Fibroblast of villous mesenchyme (primary cell): ENCODE data around the gene UTP14A. TPM values are rescaled to one million over a fixed set of nuclear protein-coding genes. Genes with fewer than 3 reads are reported as not detected.
A peak's percentile ranks its signal among the peaks of the same experiment; 100 is the strongest.

Source experiments
- DNase-seq: peaks from one replicate; pipeline ENCODE4 v3.0.0-alpha.2; 2010; ENCODE audit warnings: low read depth
- H3K4me3 ChIP-seq: 2 replicates; pipeline ENCODE4 v1.5.1; 2011; ENCODE audit warnings: low read depth, mild to moderate bottlenecking, low read length
- total RNA-seq: library from RNA; depleted of rRNA; stranded (reverse); fragments of >200 nt; gene quantifications from 2 replicates; pipeline ENCODE4 v1.2.3, GENCODE V29; 2012
- TF ChIP-seq, protein P1 (sequence below): IDR thresholded peaks from 2 replicates; pipeline ENCODE4 v1.5.1; 2012; ENCODE audit warnings: low read depth, mild to moderate bottlenecking, low read length; ENCODE audit not compliant: insufficient read depth

Gene UTP14A
- total RNA-seq, 1 donor, result 16.4 TPM

DNA sequence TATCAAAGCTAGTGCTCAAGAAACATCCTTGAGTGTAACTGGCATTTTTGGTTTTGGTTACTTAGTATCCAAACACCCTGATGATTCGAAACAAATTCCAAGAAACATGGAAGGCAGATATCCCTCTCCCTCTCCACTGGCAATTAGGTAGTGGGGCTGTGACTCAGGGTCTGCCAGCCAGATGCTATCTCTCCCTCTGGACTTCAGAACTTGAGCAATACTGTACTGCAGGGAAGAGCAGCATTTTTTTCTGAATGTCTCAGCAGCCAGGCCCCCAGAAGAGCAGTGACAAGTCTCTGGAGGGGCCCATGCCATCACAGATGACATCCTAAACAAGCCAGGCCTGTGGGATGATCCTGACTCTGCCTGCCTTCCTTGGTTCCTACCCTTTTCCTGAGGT is 39.2 kb downstream of the UTP14A start:
- TF ChIP-seq, protein P1, sequence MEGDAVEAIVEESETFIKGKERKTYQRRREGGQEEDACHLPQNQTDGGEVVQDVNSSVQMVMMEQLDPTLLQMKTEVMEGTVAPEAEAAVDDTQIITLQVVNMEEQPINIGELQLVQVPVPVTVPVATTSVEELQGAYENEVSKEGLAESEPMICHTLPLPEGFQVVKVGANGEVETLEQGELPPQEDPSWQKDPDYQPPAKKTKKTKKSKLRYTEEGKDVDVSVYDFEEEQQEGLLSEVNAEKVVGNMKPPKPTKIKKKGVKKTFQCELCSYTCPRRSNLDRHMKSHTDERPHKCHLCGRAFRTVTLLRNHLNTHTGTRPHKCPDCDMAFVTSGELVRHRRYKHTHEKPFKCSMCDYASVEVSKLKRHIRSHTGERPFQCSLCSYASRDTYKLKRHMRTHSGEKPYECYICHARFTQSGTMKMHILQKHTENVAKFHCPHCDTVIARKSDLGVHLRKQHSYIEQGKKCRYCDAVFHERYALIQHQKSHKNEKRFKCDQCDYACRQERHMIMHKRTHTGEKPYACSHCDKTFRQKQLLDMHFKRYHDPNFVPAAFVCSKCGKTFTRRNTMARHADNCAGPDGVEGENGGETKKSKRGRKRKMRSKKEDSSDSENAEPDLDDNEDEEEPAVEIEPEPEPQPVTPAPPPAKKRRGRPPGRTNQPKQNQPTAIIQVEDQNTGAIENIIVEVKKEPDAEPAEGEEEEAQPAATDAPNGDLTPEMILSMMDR, result no peak
- DNase-seq, result peak; percentile 18
- H3K4me3 ChIP-seq, result no peak overlapping the region

DNA sequence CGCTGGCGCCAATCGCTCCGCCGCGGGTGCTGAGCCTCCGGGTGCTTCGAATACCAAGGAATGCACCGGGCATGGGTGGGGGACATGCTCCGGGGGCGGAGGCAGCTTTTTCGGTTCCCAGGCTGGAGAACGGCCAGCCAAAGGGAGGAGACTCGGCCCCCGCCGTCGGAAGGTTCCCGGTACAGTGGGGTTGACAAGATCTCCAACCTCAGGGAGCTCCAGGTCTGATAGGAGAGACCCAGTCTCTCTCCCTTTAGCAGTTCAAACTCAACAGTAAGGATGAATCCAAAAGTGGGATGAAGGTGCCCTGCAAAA is 47.3 kb downstream of the UTP14A start:
- peak overlapping the region; percentile 44 for H3K4me3 ChIP-seq
- no peak for DNase-seq
- TF ChIP-seq, protein P1, result no peak

DNA sequence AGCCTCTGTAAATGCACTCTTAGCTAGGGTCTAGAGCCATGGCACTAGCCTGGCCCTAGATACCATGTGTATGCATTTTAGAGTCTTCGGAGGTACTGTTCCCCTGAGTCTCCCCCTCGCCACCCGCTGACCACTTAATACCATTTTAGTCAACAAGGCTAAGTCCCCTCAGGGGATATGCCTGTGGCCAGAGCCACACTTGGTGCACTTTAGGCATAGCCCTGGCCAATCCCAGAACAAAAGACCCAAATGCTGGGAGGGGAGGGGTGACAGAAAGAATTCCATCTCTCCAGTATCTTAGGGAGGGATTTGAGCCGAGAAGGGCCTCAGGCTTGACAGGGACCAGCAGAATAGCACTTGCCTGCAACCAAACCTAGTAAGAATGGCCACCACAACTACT is 47.9 kb downstream of the UTP14A start:
- no peak for DNase-seq
- H3K4me3 ChIP-seq, result no peak overlapping the region
- TF ChIP-seq, protein P1, result no peak

DNA sequence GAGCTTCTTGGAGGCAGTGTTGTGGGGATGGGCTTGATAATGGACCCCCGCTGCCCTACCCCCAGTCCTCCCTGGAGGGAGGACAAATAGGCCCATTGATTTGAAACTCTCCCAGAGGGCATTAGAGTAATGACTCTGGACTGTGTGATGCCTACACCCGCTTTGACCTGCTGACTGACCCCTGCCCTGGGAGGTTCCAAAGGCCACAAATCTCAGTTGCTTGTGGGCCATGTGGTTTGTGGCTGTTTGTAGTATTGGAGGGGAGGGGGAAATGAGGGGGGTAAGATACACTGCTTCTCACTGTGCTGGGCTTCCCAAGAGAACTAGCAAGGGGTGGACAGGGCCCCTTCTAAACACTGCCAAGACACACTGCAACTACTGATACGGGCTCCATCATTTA is 48.8 kb downstream of the UTP14A start:
- DNase-seq, result no peak
- TF ChIP-seq, protein P1, result no peak
- no peak overlapping the region for H3K4me3 ChIP-seq

DNA sequence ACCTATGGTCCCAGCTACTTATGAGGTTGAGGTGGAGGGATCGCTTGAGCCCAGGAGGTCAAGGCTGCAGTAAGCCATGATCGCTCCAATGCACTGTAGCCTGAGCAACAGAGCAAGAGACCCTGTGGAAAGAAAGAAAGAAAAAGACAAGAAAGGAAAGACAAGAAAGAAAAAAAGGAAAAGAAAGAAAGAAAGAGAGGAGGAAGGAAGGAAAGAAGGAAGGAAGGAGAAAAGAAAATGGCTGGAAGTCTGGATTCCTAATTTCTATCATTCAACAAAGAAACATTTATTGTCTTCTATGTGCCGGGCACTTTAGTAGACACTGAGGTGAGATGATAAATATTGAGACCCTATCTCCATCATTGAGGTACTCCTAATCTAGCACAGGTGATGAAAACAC is 49.7 kb downstream of the UTP14A start:
- H3K4me3 ChIP-seq, result no peak overlapping the region
- DNase-seq, result no peak
- TF ChIP-seq, protein P1, result no peak

DNA sequence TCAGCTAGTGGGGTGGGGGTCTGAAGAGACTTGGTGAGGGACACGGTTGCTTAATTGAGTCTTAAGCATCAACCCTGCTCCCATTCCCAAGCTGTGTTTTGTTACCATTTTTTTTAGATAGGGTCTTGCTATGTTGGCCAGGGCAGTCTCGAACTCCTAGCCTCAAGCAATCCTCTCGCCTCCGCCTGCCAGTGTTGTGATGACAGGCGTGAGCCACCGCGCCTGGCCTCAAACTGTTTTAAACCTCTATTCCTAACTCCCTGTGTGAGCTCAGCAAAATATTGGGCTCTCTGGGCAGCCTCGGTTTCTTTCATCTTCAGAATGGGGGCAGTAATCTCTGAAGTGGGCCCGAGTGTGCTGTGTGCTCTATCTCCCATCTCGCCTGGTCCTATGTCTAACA is 50.2 kb downstream of the UTP14A start:
- H3K4me3 ChIP-seq, result no peak overlapping the region
- TF ChIP-seq, protein P1, result no peak
- no peak for DNase-seq

DNA sequence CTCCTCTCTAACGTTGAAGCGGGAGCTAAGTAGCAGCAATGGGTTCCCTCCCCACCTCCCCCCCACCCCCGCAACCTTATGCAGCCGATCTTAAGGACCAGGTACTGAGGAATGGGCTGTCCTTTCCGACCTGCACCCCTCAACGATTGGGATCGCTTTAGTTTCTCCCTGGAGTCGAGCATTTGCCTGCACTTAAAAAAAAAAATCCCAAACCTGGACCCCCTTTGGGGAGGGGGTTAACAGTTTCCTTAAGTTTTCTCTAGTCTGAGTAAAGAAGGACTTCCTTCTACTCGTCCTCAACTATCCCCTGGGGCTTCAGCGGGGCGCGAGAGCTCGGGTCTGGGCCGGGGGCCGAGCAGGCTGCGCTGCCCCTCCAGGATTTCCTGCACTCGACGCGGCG is 50.8 kb downstream of the UTP14A start:
- DNase-seq, result no peak
- TF ChIP-seq, protein P1, result no peak
- peak overlapping the region; percentile 30 for H3K4me3 ChIP-seq
